B cell (primary cell): Measurements from ENCODE around the gene TREML2. TPM values are rescaled to one million over a fixed set of nuclear protein-coding genes. Genes with fewer than 3 reads are reported as not detected.

ENCODE experiments used
- ATAC-seq: fragments of 200-7000 bp; cut with Tn5 transposase; one replicate; pipeline ENCODE4 v1.10.0; 2021; ENCODE audit warnings: low read depth, mild to moderate bottlenecking, moderate number of reproducible peaks, moderate library complexity
- CTCF ChIA-PET: fragments of 350-600 bp; sonication (Branson Sonifier 250); formaldehyde crosslinking; loops from one replicate; lab custom pipeline; 2021; ENCODE audit warnings: antibody characterized with exemption, inconsistent platforms; lab: Charles Lee
- POLR2A ChIA-PET: fragments of 350-600 bp; sonication (Branson Sonifier 250); formaldehyde crosslinking; loops from one replicate; lab custom pipeline; 2021; ENCODE audit warnings: antibody characterized with exemption; lab: Charles Lee
- DNase-seq: peaks from one replicate; pipeline ENCODE4 v3.0.0; 2013
- H2AFZ ChIP-seq: 2 replicates; pipeline ENCODE4 v1.6.1; 2012; ENCODE audit warnings: mild to moderate bottlenecking, low read depth, low read length; ENCODE audit not compliant: insufficient read depth, poor library complexity, severe bottlenecking
- H3K27ac ChIP-seq, 2 donors: 1 replicate in 1 of 2; 2 replicates in 1 of 2; pipeline ENCODE4 v1.5.1; 2012 to 2013; ENCODE audit warnings: low read length in 2 of 2, mild to moderate bottlenecking in 2 of 2, moderate library complexity in 1 of 2
- H3K27me3 ChIP-seq, 4 experiments: fragments of 200-600 bp in 1 of 4; sonication (generic) in 1 of 4; replicated peaks in 1 of 4; 1 replicate in 2 of 4; 2 replicates in 2 of 4; pipeline versions ENCODE4 v1.6.1 to v1.7.0; 2013 to 2016; ENCODE audit warnings: low read length in 3 of 4, mild to moderate bottlenecking in 2 of 4, mixed read lengths in 1 of 4, moderate library complexity in 1 of 4; ENCODE audit not compliant: insufficient read depth in 4 of 4, control insufficient read depth in 3 of 4; ENCODE audit errors: control extremely low read depth in 1 of 4
- H3K36me3 ChIP-seq, 2 experiments: replicated peaks in 1 of 2; 1 replicate in 1 of 2; 2 replicates in 1 of 2; pipeline versions ENCODE4 v1.6.1 to v1.7.1; 2013; ENCODE audit warnings: low read length in 1 of 2; ENCODE audit not compliant: insufficient read depth in 2 of 2, control insufficient read depth in 1 of 2; ENCODE audit errors: control extremely low read depth in 1 of 2, extremely low read depth in 1 of 2
- H3K4me1 ChIP-seq, 2 donors: fragments of 200-600 bp in 1 of 2; sonication (generic) in 1 of 2; 1 replicate in 1 of 2; 2 replicates in 1 of 2; pipeline versions ENCODE4 v1.5.1 to v1.6.1; 2013 to 2017; ENCODE audit warnings: low read length in 2 of 2; ENCODE audit not compliant: control insufficient read depth in 2 of 2, insufficient read depth in 2 of 2
- H3K4me2 ChIP-seq: replicated peaks from 2 replicates; pipeline ENCODE3; 2012; ENCODE audit warnings: mild to moderate bottlenecking, low read depth, low read length; ENCODE audit not compliant: poor library complexity, severe bottlenecking
- H3K4me3 ChIP-seq, 5 experiments: fragments of 200-600 bp in 1 of 5; sonication (generic) in 1 of 5; 1 replicate in 3 of 5; 2 replicates in 2 of 5; pipeline versions ENCODE4 v1.5.1 to v1.7.0; 2011 to 2016; ENCODE audit warnings: low read length in 4 of 5, mild to moderate bottlenecking in 4 of 5, low read depth in 2 of 5, control low read depth in 1 of 5, moderate library complexity in 1 of 5; ENCODE audit not compliant: insufficient read depth in 1 of 5; ENCODE audit errors: control extremely low read depth in 1 of 5, extremely low read depth in 1 of 5
- H3K79me2 ChIP-seq: fragments of 200-600 bp; sonication (generic); one replicate; pipeline ENCODE4 v1.6.0; 2016; ENCODE audit warnings: low read length; ENCODE audit not compliant: control insufficient read depth, insufficient read depth
- H3K9ac ChIP-seq: fragments of 200-600 bp; sonication (generic); 2 replicates; pipeline ENCODE4 v1.6.1; 2017; ENCODE audit warnings: mild to moderate bottlenecking, low read length, moderate library complexity
- H3K9me3 ChIP-seq, 3 donors: one replicate each; pipeline versions ENCODE4 v1.6.1 to v1.7.1; 2013; ENCODE audit warnings: low read length in 2 of 3; ENCODE audit not compliant: control insufficient read depth in 2 of 3, insufficient read depth in 1 of 3; ENCODE audit errors: control extremely low read depth in 1 of 3
- H4K20me1 ChIP-seq: 2 replicates; pipeline ENCODE4 v1.6.0; 2012; ENCODE audit warnings: mild to moderate bottlenecking, low read length; ENCODE audit not compliant: insufficient read depth, control insufficient read depth, poor library complexity, severe bottlenecking
- H3K27ac Mint-ChIP-seq: one replicate; pipeline ENCODE4 v1.8.0; 2021; ENCODE audit warnings: mixed read lengths
- H3K27me3 Mint-ChIP-seq: one replicate; pipeline ENCODE4 v1.8.0; 2021; ENCODE audit warnings: mixed read lengths
- H3K4me1 Mint-ChIP-seq: one replicate; pipeline ENCODE4 v1.8.0; 2021; ENCODE audit warnings: mixed read lengths
- H3K4me3 Mint-ChIP-seq: one replicate; pipeline ENCODE4 v1.8.0; 2021; ENCODE audit warnings: mixed read lengths
- H3K9me3 Mint-ChIP-seq: one replicate; pipeline ENCODE4 v1.8.0; 2022; ENCODE audit warnings: mixed read lengths; ENCODE audit not compliant: insufficient read depth
- EZH2 ChIP-seq: IDR thresholded peaks from 2 replicates; pipeline ENCODE4 v1.6.1; 2012; ENCODE audit warnings: borderline replicate concordance, low read depth, mild to moderate bottlenecking, moderate library complexity, low read length; ENCODE audit not compliant: insufficient read depth, poor library complexity, severe bottlenecking
- WGBS: methylation state at CpG from one replicate; pipeline ENCODE4 v1.1.5; 2013; ENCODE audit warnings: missing lambda C conversion rate; ENCODE audit not compliant: insufficient coverage; 5-methylcytosine and 5-hydroxymethylcytosine counted together
- intact Hi-C: fragments of 100-400 bp; cut with micrococcal nuclease; formaldehyde crosslinking; loops from one replicate; pipeline ENCODE4 v1.10.0; 2022
- polyA plus RNA-seq: library from polyadenylated mRNA; depleted of rRNA; stranded (reverse); fragments of >200 nt; gene quantifications from 2 replicates; pipeline ENCODE4 v1.2.3, GENCODE V29; 2012
- total RNA-seq, 2 donors: library from RNA; stranded (reverse); fragments of 120-200 nt in 1 of 2; gene quantifications; 1 replicate in 1 of 2; 2 replicates in 1 of 2; pipeline versions ENCODE4 v1.2.3 to v1.2.4, GENCODE V29; 2013 to 2022
- TF ChIP-seq, protein P1 (sequence below): fragments of 200-600 bp; IDR thresholded peaks from one replicate; pipeline ENCODE4 v1.8.0; 2022; ENCODE audit warnings: antibody characterized with exemption, mild to moderate bottlenecking

TREML2 gene
- total and polyA plus RNA-seq, 2 donors (not counting 1 experiment from before 2014, with no cell fraction given): 9.6 to 51.1 TPM

GRCh38 chr6:41222513-41222912, 21.6 kb upstream of the TREML2 start:
- Mint-ChIP-seq H3K9me3 (peaks cover 3% of the 10 kb centered on the region), H3K27me3 (peaks cover 11% of the 10 kb centered on the region), H3K4me1 (peaks cover 4% of the 10 kb centered on the region), H3K27ac (no peak overlapping the region), H3K4me3 (no peak overlapping the region)
- no peaks in the 10 kb centered on the region for H3K27me3 ChIP-seq
- H2AFZ ChIP-seq: no peak overlapping the region
- POLR2A ChIA-PET: no interaction called here
- H3K27ac ChIP-seq: no peak overlapping the region
- H3K4me2 ChIP-seq: no peak overlapping the region
- H3K36me3 ChIP-seq: no peaks in the 10 kb centered on the region
- CTCF ChIA-PET: no interaction called here
- H3K79me2 ChIP-seq: no peaks in the 10 kb centered on the region
- H3K4me3 ChIP-seq: no peak overlapping the region
- WGBS: 64% methylated on average over 4 of the region's 5 CpGs
- no peaks in the 10 kb centered on the region for H3K9me3 ChIP-seq
- no peak for ATAC-seq
- no peak for DNase-seq
- no peak overlapping the region for H3K9ac ChIP-seq
- TF ChIP-seq, protein P1, sequence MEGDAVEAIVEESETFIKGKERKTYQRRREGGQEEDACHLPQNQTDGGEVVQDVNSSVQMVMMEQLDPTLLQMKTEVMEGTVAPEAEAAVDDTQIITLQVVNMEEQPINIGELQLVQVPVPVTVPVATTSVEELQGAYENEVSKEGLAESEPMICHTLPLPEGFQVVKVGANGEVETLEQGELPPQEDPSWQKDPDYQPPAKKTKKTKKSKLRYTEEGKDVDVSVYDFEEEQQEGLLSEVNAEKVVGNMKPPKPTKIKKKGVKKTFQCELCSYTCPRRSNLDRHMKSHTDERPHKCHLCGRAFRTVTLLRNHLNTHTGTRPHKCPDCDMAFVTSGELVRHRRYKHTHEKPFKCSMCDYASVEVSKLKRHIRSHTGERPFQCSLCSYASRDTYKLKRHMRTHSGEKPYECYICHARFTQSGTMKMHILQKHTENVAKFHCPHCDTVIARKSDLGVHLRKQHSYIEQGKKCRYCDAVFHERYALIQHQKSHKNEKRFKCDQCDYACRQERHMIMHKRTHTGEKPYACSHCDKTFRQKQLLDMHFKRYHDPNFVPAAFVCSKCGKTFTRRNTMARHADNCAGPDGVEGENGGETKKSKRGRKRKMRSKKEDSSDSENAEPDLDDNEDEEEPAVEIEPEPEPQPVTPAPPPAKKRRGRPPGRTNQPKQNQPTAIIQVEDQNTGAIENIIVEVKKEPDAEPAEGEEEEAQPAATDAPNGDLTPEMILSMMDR: no peak
- no peak for TF ChIP-seq EZH2
- intact Hi-C loops: no loop called here
- no peaks in the 10 kb centered on the region for H4K20me1 ChIP-seq
- H3K4me1 ChIP-seq: peaks cover 0 to under 1% of the 10 kb centered on the region in 2 donors

DNA sequence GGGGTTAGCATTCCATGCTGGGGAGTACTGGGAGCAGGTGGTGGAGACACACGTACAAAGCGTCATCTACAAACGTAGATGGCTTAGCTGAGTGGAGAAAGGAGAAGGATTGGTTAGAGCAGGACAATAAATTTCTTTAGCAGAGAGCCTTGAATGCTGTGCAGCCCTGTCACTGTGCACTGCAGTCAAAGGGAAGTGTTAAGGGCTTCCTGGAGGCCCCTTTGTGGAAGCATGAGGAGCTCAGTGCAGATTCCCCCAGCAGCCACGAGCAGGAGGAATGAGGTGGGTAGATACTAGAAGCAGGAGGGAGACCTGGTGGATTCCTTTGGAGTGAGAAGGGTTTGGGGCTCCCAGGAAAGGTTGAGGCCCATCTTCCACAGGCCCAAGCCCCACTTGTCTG, 21.1 kb upstream of the TREML2 start:
- H3K4me2 ChIP-seq: no peak overlapping the region
- H3K4me3 ChIP-seq: no peak overlapping the region
- no peak overlapping the region for H3K27ac ChIP-seq
- no peaks in the 10 kb centered on the region for H4K20me1 ChIP-seq
- intact Hi-C loops: no loop called here
- DNase-seq (no peak), ATAC-seq (no peak)
- H3K79me2 ChIP-seq: no peaks in the 10 kb centered on the region
- H3K27me3 Mint-ChIP-seq: peaks cover 7% of the 10 kb centered on the region
- TF ChIP-seq EZH2: no peak
- TF ChIP-seq, protein P1: no peak
- ChIA-PET CTCF (no interaction called here), POLR2A (no interaction called here)
- no peaks in the 10 kb centered on the region for H3K4me1 ChIP-seq
- no peak overlapping the region for H3K9ac ChIP-seq
- H2AFZ ChIP-seq: no peak overlapping the region
- peaks cover 4% of the 10 kb centered on the region for H3K4me1 Mint-ChIP-seq
- 35% methylated on average over 4 of the region's 4 CpGs for WGBS
- no peak overlapping the region for H3K27ac Mint-ChIP-seq
- peaks cover 3% of the 10 kb centered on the region for H3K9me3 Mint-ChIP-seq
- no peaks in the 10 kb centered on the region for H3K36me3 ChIP-seq
- no peaks in the 10 kb centered on the region for H3K27me3 ChIP-seq
- no peak overlapping the region for H3K4me3 Mint-ChIP-seq
- H3K9me3 ChIP-seq: no peaks in the 10 kb centered on the region
